Measurements from ENCODE around the gene SPATA3. TPM values are rescaled to one million over a fixed set of nuclear protein-coding genes. Genes with fewer than 3 reads are reported as not detected.
A peak's percentile ranks its signal among the peaks of the same experiment; 100 is the strongest.

SPATA3 gene
- total and polyA plus RNA-seq, 2 of the 13 experiments (the other 11 are each of a cell fraction or from before 2014, with no cell fraction given) = not detected

- TF ChIP-seq NFAT5 (CRISPR knock-in tag; IDR thresholded peaks at IDR 0.05) (no peak), ZNF772 (CRISPR knock-in tag; IDR thresholded peaks at IDR 0.05) (no peak), PREB (CRISPR knock-in tag; IDR thresholded peaks at IDR 0.05) (no peak), TCF7L2 (IDR thresholded peaks at IDR 0.05; ENCODE audit: low read depth, low read length) (no peak), ZNF24 (IDR thresholded peaks at IDR 0.05) (no peak), MLLT10 (CRISPR knock-in tag; IDR thresholded peaks at IDR 0.05) (no peak), WIZ (CRISPR knock-in tag; IDR thresholded peaks at IDR 0.05) (no peak), ATF4 (CRISPR knock-in tag; IDR thresholded peaks at IDR 0.05) (no peak), SAP130 (CRISPR knock-in tag; IDR thresholded peaks at IDR 0.05; ENCODE audit: low read depth) (peak; percentile 55), ZNF720 (CRISPR knock-in tag; IDR thresholded peaks at IDR 0.05) (no peak), ZZZ3 (CRISPR knock-in tag; IDR thresholded peaks at IDR 0.05; ENCODE audit: borderline replicate concordance) (no peak), ZSCAN21 (CRISPR knock-in tag; IDR thresholded peaks at IDR 0.05; ENCODE audit: borderline replicate concordance) (no peak), AFF4 (CRISPR knock-in tag; IDR thresholded peaks at IDR 0.05) (no peak), KAT2B (IDR thresholded peaks at IDR 0.05; ENCODE audit: borderline replicate concordance, low read depth, low read length) (no peak), MXI1 (IDR thresholded peaks at IDR 0.05; ENCODE audit: borderline replicate concordance, low read depth, low read length) (no peak), HNRNPLL (IDR thresholded peaks at IDR 0.05; ENCODE audit: low read depth, low read length, poor library complexity, severe bottlenecking) (no peak), ZNF225 (CRISPR knock-in tag; IDR thresholded peaks at IDR 0.05) (no peak), FOXA1 (IDR thresholded peaks at IDR 0.05) (no peak), FOXA1 (CRISPR knock-in tag; IDR thresholded peaks at IDR 0.05) (peak; percentile 35; the same call in 1 of the 2 replicates), AKAP8 (CRISPR knock-in tag; IDR thresholded peaks at IDR 0.05) (peak; percentile 84), KDM6A (CRISPR knock-in tag; IDR thresholded peaks at IDR 0.05; ENCODE audit: low read depth) (no peak), ZSCAN30 (CRISPR knock-in tag; IDR thresholded peaks at IDR 0.05) (no peak)
These were observed 44.0 kb downstream of the SPATA3 start (continued) for GRCh38 chr2:231039821-231040364.
